NT2/D1 (cell line): Measurements from ENCODE around the gene DYRK3.

Experiments used
- SUZ12 ChIP-seq: IDR thresholded peaks from 2 replicates; pipeline ENCODE4 v1.6.1; 2011; ENCODE audit not compliant: insufficient read length, insufficient read depth; ENCODE audit errors: extremely low read depth
- ZNF274 ChIP-seq: IDR thresholded peaks from 2 replicates; pipeline ENCODE4 v1.6.1; 2011; ENCODE audit warnings: mild to moderate bottlenecking, low read depth, low read length

DNA sequence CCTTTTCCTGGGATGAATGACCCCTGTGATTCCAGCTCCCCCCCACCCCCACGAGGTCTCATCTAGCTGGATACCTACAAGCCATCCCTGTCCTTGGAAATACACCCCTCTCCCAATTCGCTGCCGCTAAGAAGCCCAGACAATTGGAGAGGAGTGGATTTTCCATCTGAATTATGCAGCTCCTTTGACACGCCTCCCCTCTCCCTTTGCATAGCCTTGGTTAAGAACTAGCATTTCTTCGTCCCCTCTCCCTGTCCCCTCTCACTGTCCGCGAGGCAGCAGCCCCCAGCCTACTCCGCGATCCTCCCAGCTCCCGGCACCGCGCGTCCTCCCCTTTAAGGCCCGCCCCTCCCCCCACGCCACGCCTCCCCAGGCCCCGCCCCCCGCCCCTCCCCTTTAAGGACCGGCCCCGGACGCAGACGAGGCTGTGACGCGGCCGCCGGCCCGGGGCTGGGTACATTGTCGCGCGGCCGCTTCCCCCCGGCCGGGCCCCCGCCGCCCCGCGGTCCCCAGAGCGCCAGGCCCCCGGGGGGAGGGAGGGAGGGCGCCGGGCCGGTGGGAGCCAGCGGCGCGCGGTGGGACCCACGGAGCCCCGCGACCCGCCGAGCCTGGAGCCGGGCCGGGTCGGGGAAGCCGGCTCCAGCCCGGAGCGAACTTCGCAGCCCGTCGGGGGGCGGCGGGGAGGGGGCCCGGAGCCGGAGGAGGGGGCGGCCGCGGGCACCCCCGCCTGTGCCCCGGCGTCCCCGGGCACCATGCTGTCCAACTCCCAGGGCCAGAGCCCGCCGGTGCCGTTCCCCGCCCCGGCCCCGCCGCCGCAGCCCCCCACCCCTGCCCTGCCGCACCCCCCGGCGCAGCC, 49.4 kb downstream of the DYRK3 start, which contains the start of gene MAPKAPK2:
- TF ChIP-seq SUZ12 (no peak), ZNF274 (no peak)
